H9 (cell line): ENCODE measurements around the gene HTT-AS. TPM values are rescaled to one million over a fixed set of nuclear protein-coding genes. Genes with fewer than 3 reads are reported as not detected.
A peak's percentile ranks its signal among the peaks of the same experiment; 100 is the strongest.

Experiments used
- DNase-seq: peaks from one replicate; pipeline ENCODE4 v3.0.0-alpha.2; 2017
- H2AFZ ChIP-seq: one replicate; pipeline ENCODE4 v1.6.1; 2013; ENCODE audit warnings: mild to moderate bottlenecking, low read length, control low read depth, moderate library complexity
- H2AK5ac ChIP-seq: 2 replicates; pipeline ENCODE4 v1.6.1; 2013; ENCODE audit warnings: low read length, control low read depth, mixed read lengths; ENCODE audit not compliant: insufficient read length
- H2BK120ac ChIP-seq: one replicate; pipeline ENCODE4 v1.6.1; 2013; ENCODE audit warnings: low read depth, mild to moderate bottlenecking, low read length, control low read depth, inconsistent platforms; ENCODE audit not compliant: poor library complexity, severe bottlenecking
- H2BK12ac ChIP-seq: 2 replicates; pipeline ENCODE4 v1.6.1; 2013; ENCODE audit warnings: low read length, control low read depth, mixed read lengths, low read depth; ENCODE audit not compliant: insufficient read length
- H2BK15ac ChIP-seq: 2 replicates; pipeline ENCODE4 v1.6.1; 2013; ENCODE audit warnings: low read depth, low read length, control low read depth
- H2BK20ac ChIP-seq: one replicate; pipeline ENCODE4 v1.6.1; 2013; ENCODE audit warnings: low read depth, mild to moderate bottlenecking, low read length, control low read depth, inconsistent platforms; ENCODE audit not compliant: poor library complexity, severe bottlenecking
- H2BK5ac ChIP-seq: 2 replicates; pipeline ENCODE4 v1.6.1; 2013; ENCODE audit warnings: low read length, control low read depth, mixed read lengths; ENCODE audit not compliant: insufficient read length
- H3K14ac ChIP-seq: 2 replicates; pipeline ENCODE4 v1.6.1; 2013; ENCODE audit warnings: low read length, control low read depth; ENCODE audit not compliant: insufficient read depth
- H3K18ac ChIP-seq: 2 replicates; pipeline ENCODE4 v1.6.1; 2013; ENCODE audit warnings: low read depth, mild to moderate bottlenecking, mixed read lengths, low read length, control low read depth; ENCODE audit not compliant: insufficient read length
- H3K23ac ChIP-seq: 2 replicates; pipeline ENCODE4 v1.6.1; 2013; ENCODE audit warnings: low read length, control low read depth, mixed read lengths, low read depth; ENCODE audit not compliant: insufficient read length
- H3K23me2 ChIP-seq: 2 replicates; pipeline ENCODE4 v1.6.1; 2013; ENCODE audit warnings: low read depth, mild to moderate bottlenecking, mixed read lengths, low read length, control low read depth; ENCODE audit not compliant: insufficient read length, poor library complexity, severe bottlenecking
- H3K27ac ChIP-seq: 2 replicates; pipeline ENCODE4 v1.5.1; 2013; ENCODE audit warnings: low read length, control low read depth, mixed read lengths, low read depth; ENCODE audit not compliant: insufficient read length
- H3K27me3 ChIP-seq: 2 replicates; pipeline ENCODE4 v1.6.1; 2013; ENCODE audit warnings: low read length, control low read depth, inconsistent platforms; ENCODE audit not compliant: insufficient read depth
- H3K4ac ChIP-seq: 2 replicates; pipeline ENCODE4 v1.6.1; 2013; ENCODE audit warnings: low read depth, mild to moderate bottlenecking, control low read depth, inconsistent platforms, low read length, moderate library complexity
- H3K4me1 ChIP-seq: 2 replicates; pipeline ENCODE4 v1.6.1; 2013; ENCODE audit warnings: low read length, control low read depth, inconsistent platforms; ENCODE audit not compliant: insufficient read depth
- H3K4me2 ChIP-seq: 2 replicates; pipeline ENCODE4 v1.6.1; 2013; ENCODE audit warnings: low read length, control low read depth, mixed read lengths; ENCODE audit not compliant: insufficient read length, insufficient read depth
- H3K56ac ChIP-seq: 2 replicates; pipeline ENCODE4 v1.6.1; 2013; ENCODE audit warnings: low read depth, mild to moderate bottlenecking, mixed read lengths, low read length, control low read depth; ENCODE audit not compliant: insufficient read length
- H3K79me1 ChIP-seq: 2 replicates; pipeline ENCODE4 v1.6.1; 2013; ENCODE audit warnings: low read depth, mild to moderate bottlenecking, moderate library complexity, low read length, control low read depth, inconsistent platforms; ENCODE audit not compliant: insufficient read depth, poor library complexity, severe bottlenecking
- H3K79me2 ChIP-seq: 2 replicates; pipeline ENCODE4 v1.6.1; 2013; ENCODE audit warnings: low read length, control low read depth, inconsistent platforms; ENCODE audit not compliant: insufficient read depth
- H3K9ac ChIP-seq: 2 replicates; pipeline ENCODE4 v1.6.1; 2013; ENCODE audit warnings: low read length, control low read depth, mixed read lengths; ENCODE audit not compliant: insufficient read length; ENCODE audit errors: extremely low read depth
- H3K9me3 ChIP-seq: one replicate; pipeline ENCODE4 v1.6.1; 2013; ENCODE audit warnings: low read depth, low read length, inconsistent platforms; ENCODE audit not compliant: control insufficient read depth
- H3T11ph ChIP-seq: one replicate; pipeline ENCODE4 v1.6.1; 2013; ENCODE audit warnings: mild to moderate bottlenecking, low read length, control low read depth, inconsistent platforms
- H4K20me1 ChIP-seq: one replicate; pipeline ENCODE4 v1.6.1; 2013; ENCODE audit not compliant: control insufficient read depth, insufficient read length, insufficient read depth
- H4K5ac ChIP-seq: 2 replicates; pipeline ENCODE4 v1.6.1; 2013; ENCODE audit warnings: low read depth, mild to moderate bottlenecking, mixed read lengths, low read length, control low read depth; ENCODE audit not compliant: insufficient read length
- H4K8ac ChIP-seq: replicated peaks from 2 replicates; pipeline ENCODE4 v1.6.1; 2013; ENCODE audit warnings: low read length, control low read depth, mixed read lengths, low read depth; ENCODE audit not compliant: insufficient read length
- H4K91ac ChIP-seq: 2 replicates; pipeline ENCODE4 v1.6.1; 2013; ENCODE audit warnings: low read depth, mild to moderate bottlenecking, moderate library complexity, mixed read lengths, low read length, control low read depth; ENCODE audit not compliant: insufficient read length
- H3K27ac Mint-ChIP-seq, 3 experiments: 2 replicates in 2 of 3; 3 replicates in 1 of 3; pipeline ENCODE4 v1.8.0; 2020 to 2021; ENCODE audit warnings: mixed read lengths in 3 of 3, mild to moderate bottlenecking in 1 of 3, moderate library complexity in 1 of 3
- H3K27me3 Mint-ChIP-seq: 2 replicates; pipeline ENCODE4 v1.8.0; 2021; ENCODE audit warnings: low read depth, mild to moderate bottlenecking, moderate library complexity, mixed read lengths
- H3K36me3 Mint-ChIP-seq, 3 experiments: 2 replicates in 2 of 3; 3 replicates in 1 of 3; pipeline ENCODE4 v1.8.0; 2020 to 2021; ENCODE audit warnings: low read depth in 3 of 3, mixed read lengths in 3 of 3; ENCODE audit not compliant: insufficient read depth in 1 of 3
- H3K4me1 Mint-ChIP-seq, 2 experiments: 2 replicates each; pipeline ENCODE4 v1.8.0; 2020; ENCODE audit warnings: mixed read lengths in 2 of 2
- H3K4me3 Mint-ChIP-seq, 2 experiments: 2 replicates in 1 of 2; 3 replicates in 1 of 2; pipeline ENCODE4 v1.8.0; 2020 to 2021; ENCODE audit warnings: mild to moderate bottlenecking in 2 of 2, mixed read lengths in 2 of 2, moderate library complexity in 1 of 2
- H3K9me3 Mint-ChIP-seq, 2 experiments: 2 replicates in 1 of 2; 3 replicates in 1 of 2; pipeline ENCODE4 v1.8.0; 2020; ENCODE audit warnings: mild to moderate bottlenecking in 2 of 2, mixed read lengths in 2 of 2, moderate library complexity in 1 of 2
- WGBS: extraction: QIAGEN DNeasy Blood & Tissue Kit; methylation state at CpG from one replicate; pipeline ENCODE4 v1.1.7; 2013; ENCODE audit warnings: missing lambda C conversion rate, low lambda C conversion rate, mixed read lengths; ENCODE audit not compliant: insufficient read length; ENCODE audit errors: extremely low coverage; 5-methylcytosine and 5-hydroxymethylcytosine counted together
- total RNA-seq: library from RNA; stranded (reverse); gene quantifications from 2 replicates; pipeline ENCODE4 v1.2.1, GENCODE V29; 2021
- TF ChIP-seq, protein P1 (sequence below): fragments of 200-600 bp; sonication (generic); conservative IDR thresholded peaks from 3 replicates; pipeline ENCODE4 v1.8.0; 2021; ENCODE audit warnings: antibody characterized with exemption, mild to moderate bottlenecking

Gene HTT-AS
- total RNA-seq, 1 experiment from 2014 or later, result not detected

DNA sequence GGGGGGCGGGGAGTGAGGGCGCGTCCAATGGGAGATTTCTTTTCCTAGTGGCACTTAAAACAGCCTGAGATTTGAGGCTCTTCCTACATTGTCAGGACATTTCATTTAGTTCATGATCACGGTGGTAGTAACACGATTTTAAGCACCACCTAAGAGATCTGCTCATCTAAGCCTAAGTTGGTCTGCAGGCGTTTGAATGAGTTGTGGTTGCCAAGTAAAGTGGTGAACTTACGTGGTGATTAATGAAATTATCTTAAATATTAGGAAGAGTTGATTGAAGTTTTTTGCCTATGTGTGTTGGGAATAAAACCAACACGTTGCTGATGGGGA lies 1.3 kb upstream of the HTT-AS start:
- H4K20me1 ChIP-seq, result peaks cover 2% of the 10 kb centered on the region
- no peaks in the 10 kb centered on the region for H3K27me3 ChIP-seq
- no peak overlapping the region for H3K23ac ChIP-seq
- no peak overlapping the region for H4K8ac ChIP-seq
- H4K91ac ChIP-seq, result no peak overlapping the region
- H3K18ac ChIP-seq, result no peak overlapping the region
- Mint-ChIP-seq H3K9me3 (no peaks in the 10 kb centered on the region), H3K4me3 (peak overlapping the region; percentile 92 to 96), H3K4me1 (peaks cover 11 to 14% of the 10 kb centered on the region in 2 experiments), H3K27ac (peak overlapping the region; percentile 23 to 76 (median 57); a peak in 4 of 7 replicates), H3K27me3 (peaks cover 1% of the 10 kb centered on the region; the same call in 1 of the 2 replicates), H3K36me3 (no peaks in the 10 kb centered on the region; a peak in 3 of 7 replicates)
- H2AFZ ChIP-seq, result no peak overlapping the region
- no peak overlapping the region for H2BK120ac ChIP-seq
- H3T11ph ChIP-seq, result no peak overlapping the region
- H2BK15ac ChIP-seq, result no peak overlapping the region
- H2BK5ac ChIP-seq, result no peak overlapping the region
- H3K56ac ChIP-seq, result no peak overlapping the region
- H3K14ac ChIP-seq, result no peak overlapping the region
- no peak overlapping the region for H2BK12ac ChIP-seq
- H3K4me1 ChIP-seq, result no peaks in the 10 kb centered on the region; the same call in 1 of the 2 replicates
- peak overlapping the region; percentile 73 for H3K9ac ChIP-seq
- peaks cover 25% of the 10 kb centered on the region; the same call in 1 of the 2 replicates for H3K79me2 ChIP-seq
- no peak overlapping the region for H2BK20ac ChIP-seq
- peaks cover 12% of the 10 kb centered on the region for H3K79me1 ChIP-seq
- H3K4ac ChIP-seq, result no peak overlapping the region
- peaks cover 8% of the 10 kb centered on the region for H3K23me2 ChIP-seq
- H3K27ac ChIP-seq, result no peak overlapping the region
- H3K9me3 ChIP-seq, result no peaks in the 10 kb centered on the region
- no peak overlapping the region for H4K5ac ChIP-seq
- no peak overlapping the region for H2AK5ac ChIP-seq
- DNase-seq, result no peak
- peak overlapping the region; percentile 97 for H3K4me2 ChIP-seq
- TF ChIP-seq, protein P1, sequence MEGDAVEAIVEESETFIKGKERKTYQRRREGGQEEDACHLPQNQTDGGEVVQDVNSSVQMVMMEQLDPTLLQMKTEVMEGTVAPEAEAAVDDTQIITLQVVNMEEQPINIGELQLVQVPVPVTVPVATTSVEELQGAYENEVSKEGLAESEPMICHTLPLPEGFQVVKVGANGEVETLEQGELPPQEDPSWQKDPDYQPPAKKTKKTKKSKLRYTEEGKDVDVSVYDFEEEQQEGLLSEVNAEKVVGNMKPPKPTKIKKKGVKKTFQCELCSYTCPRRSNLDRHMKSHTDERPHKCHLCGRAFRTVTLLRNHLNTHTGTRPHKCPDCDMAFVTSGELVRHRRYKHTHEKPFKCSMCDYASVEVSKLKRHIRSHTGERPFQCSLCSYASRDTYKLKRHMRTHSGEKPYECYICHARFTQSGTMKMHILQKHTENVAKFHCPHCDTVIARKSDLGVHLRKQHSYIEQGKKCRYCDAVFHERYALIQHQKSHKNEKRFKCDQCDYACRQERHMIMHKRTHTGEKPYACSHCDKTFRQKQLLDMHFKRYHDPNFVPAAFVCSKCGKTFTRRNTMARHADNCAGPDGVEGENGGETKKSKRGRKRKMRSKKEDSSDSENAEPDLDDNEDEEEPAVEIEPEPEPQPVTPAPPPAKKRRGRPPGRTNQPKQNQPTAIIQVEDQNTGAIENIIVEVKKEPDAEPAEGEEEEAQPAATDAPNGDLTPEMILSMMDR, result no peak
- WGBS, result 100% methylated on average over 1 of the region's 8 CpGs
